Measurements from ENCODE around the gene RFX5. TPM values are rescaled to one million over a fixed set of nuclear protein-coding genes. Genes with fewer than 3 reads are reported as not detected.

RFX5 gene
- total and polyA plus RNA-seq, 9 of the 15 experiments (the other 6 are each of a cell fraction or from before 2014, with no cell fraction given) = 3.8 to 48.2 (median 32.2) TPM

DNA sequence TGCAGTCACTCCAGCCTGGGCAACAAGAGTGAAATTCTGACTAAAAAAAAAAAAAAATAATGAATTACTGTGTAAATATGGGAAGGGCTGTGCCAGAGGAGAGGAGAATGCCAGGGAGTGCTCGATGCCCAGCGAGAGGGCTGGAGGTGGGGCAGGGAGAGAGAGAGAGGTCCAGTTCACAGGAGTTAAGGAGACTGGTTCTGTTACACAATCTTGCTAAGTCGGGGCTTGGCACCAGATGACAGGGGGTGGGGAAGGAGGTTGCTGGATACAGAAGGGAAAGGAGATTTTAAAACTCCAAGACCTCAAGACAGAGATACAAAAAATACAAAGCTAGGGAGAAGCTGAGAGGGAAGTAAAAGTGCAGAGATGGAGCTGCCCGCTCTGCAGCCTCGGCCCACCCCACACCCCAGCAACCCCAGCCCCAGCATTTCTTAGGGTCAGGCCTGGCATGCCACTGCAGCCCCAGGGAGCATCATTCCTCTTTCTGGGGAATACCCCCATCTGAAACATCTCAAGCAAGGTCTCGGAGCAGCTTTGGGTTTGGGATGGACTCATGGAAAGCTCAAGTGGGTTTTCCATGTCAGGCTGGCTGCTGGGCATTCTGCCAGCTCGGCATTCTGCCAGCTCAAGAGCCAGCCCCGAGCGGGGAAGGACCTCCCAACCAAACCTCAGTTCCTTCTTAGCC lies 24.5 kb upstream of the RFX5 start:
- Histone ChIP-seq H3K9ac (ENCODE audit: insufficient read depth in 1 of 2, low read depth in 2 of 2, low read length in 2 of 2) (peak overlapping the region; percentile 62 to 68; a peak in 3 of 4 replicates), H3K27ac (ENCODE audit: extremely low read depth, low read depth, low read length) (peak overlapping the region; percentile 65; the same call in 1 of the 3 replicates), H4K20me1 (replicated peaks; ENCODE audit: control insufficient read depth, insufficient read depth, low read length) (no peaks in the 10 kb centered on the region), H3K4me3 (peak overlapping the region; percentile 49), H3K36me3 (ENCODE audit: control insufficient read depth, insufficient read depth, low read length) (peaks cover 14% of the 10 kb centered on the region; the same call in 2 of the 3 replicates), H3K4me2 (ENCODE audit: insufficient read depth, low read length) (peak overlapping the region; percentile 92), H3K4me1 (replicated peaks in 1 of 2; ENCODE audit: control insufficient read depth in 2 of 2, insufficient read depth in 2 of 2, low read length in 2 of 2) (peaks cover 32 to 48% of the 10 kb centered on the region in 2 experiments), H3K9me3 (replicated peaks; ENCODE audit: control insufficient read depth, insufficient read depth, low read depth, low read length) (no peaks in the 10 kb centered on the region), H2AFZ (ENCODE audit: low read depth, low read length) (peak overlapping the region; percentile 93; the same call in 1 of the 2 replicates), H3K27me3 (ENCODE audit: control insufficient read depth in 2 of 2, insufficient read depth in 2 of 2, low read length in 2 of 2) (no peaks in the 10 kb centered on the region), H3K79me2 (ENCODE audit: control insufficient read depth, insufficient read depth, low read length) (peaks cover 16% of the 10 kb centered on the region), H3K9me1 (ENCODE audit: control insufficient read depth, insufficient read depth, low read length) (no peaks in the 10 kb centered on the region)
- intact Hi-C loops (cut with micrococcal nuclease) = loop anchor here (1.0 kb wide), 1 partner anchor 24 kb away; the partner anchor contains the start of gene RFX5
- POLR2A ChIA-PET = interaction anchor here (0.6 to 1.6 kb wide), 7 partner anchors 12 to 158 kb away, joined by 3 to 12 read pairs (median 4); partner anchors contain the start of gene PSMB4
- FAIRE-seq (no peak), DNase-seq (ENCODE audit: extremely low read depth in 1 of 4, low spot score in 3 of 4) (peak in 2 of 4 experiments; percentile 28 to 34), ATAC-seq (no peak)
- WGBS (ENCODE audit: insufficient coverage, low coverage, missing lambda C conversion rate) = 50% methylated on average over 9 of the region's 9 CpGs
- CTCF ChIA-PET (ENCODE audit: low intra/inter-chr PET ratio) = no interaction called here
- BruUV-seq (replicated peaks) = no TSS peak
- in situ Hi-C loops (cut with MboI) = no loop called here
- no peak for TF ChIP-seq NCOA1 (IDR thresholded peaks at IDR 0.05; ENCODE audit: low read depth)
- peak; percentile 18; the same call in 1 of the 2 replicates for TF ChIP-seq ZNF316 (IDR thresholded peaks at IDR 0.05)
- no peak for TF ChIP-seq NR2C2 (CRISPR knock-in tag; IDR thresholded peaks at IDR 0.05)
- TF ChIP-seq NR2C2 (tag; IDR thresholded peaks at IDR 0.05) = no peak
- TF ChIP-seq SNIP1 (IDR thresholded peaks at IDR 0.05; ENCODE audit: low read depth) = no peak
- no peak for TF ChIP-seq NKRF (IDR thresholded peaks at IDR 0.05; ENCODE audit: borderline replicate concordance)
- TF ChIP-seq PHTF2 (CRISPR knock-in tag; IDR thresholded peaks at IDR 0.05) = no peak
- peak; percentile 91 for TF ChIP-seq NFIC (IDR thresholded peaks at IDR 0.05)
- no peak for TF ChIP-seq KAT2B (IDR thresholded peaks at IDR 0.05; ENCODE audit: low read depth, low read length)
- TF ChIP-seq ATF7 (IDR thresholded peaks at IDR 0.05) = no peak
- no peak for TF ChIP-seq ARHGAP35 (IDR thresholded peaks at IDR 0.05; ENCODE audit: partially characterized antibody)
- TF ChIP-seq ESRRB (CRISPR knock-in tag; IDR thresholded peaks at IDR 0.05; ENCODE audit: borderline replicate concordance) = no peak
- TF ChIP-seq, protein P1, sequence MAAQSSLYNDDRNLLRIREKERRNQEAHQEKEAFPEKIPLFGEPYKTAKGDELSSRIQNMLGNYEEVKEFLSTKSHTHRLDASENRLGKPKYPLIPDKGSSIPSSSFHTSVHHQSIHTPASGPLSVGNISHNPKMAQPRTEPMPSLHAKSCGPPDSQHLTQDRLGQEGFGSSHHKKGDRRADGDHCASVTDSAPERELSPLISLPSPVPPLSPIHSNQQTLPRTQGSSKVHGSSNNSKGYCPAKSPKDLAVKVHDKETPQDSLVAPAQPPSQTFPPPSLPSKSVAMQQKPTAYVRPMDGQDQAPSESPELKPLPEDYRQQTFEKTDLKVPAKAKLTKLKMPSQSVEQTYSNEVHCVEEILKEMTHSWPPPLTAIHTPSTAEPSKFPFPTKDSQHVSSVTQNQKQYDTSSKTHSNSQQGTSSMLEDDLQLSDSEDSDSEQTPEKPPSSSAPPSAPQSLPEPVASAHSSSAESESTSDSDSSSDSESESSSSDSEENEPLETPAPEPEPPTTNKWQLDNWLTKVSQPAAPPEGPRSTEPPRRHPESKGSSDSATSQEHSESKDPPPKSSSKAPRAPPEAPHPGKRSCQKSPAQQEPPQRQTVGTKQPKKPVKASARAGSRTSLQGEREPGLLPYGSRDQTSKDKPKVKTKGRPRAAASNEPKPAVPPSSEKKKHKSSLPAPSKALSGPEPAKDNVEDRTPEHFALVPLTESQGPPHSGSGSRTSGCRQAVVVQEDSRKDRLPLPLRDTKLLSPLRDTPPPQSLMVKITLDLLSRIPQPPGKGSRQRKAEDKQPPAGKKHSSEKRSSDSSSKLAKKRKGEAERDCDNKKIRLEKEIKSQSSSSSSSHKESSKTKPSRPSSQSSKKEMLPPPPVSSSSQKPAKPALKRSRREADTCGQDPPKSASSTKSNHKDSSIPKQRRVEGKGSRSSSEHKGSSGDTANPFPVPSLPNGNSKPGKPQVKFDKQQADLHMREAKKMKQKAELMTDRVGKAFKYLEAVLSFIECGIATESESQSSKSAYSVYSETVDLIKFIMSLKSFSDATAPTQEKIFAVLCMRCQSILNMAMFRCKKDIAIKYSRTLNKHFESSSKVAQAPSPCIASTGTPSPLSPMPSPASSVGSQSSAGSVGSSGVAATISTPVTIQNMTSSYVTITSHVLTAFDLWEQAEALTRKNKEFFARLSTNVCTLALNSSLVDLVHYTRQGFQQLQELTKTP (IDR thresholded peaks at IDR 0.05; ENCODE audit: low read depth in 1 of 2, partially characterized antibody in 2 of 2) = no peak
- TF ChIP-seq, protein P2, sequence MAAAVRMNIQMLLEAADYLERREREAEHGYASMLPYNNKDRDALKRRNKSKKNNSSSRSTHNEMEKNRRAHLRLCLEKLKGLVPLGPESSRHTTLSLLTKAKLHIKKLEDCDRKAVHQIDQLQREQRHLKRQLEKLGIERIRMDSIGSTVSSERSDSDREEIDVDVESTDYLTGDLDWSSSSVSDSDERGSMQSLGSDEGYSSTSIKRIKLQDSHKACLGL (CRISPR knock-in tag; IDR thresholded peaks at IDR 0.05; ENCODE audit: borderline replicate concordance, poor library complexity, severe bottlenecking) = no peak
- no peak for TF ChIP-seq TAF7 (tag; IDR thresholded peaks at IDR 0.05)
- no peak for TF ChIP-seq PURB (CRISPR knock-in tag; IDR thresholded peaks at IDR 0.05; ENCODE audit: low read depth)

All from K562 (cell line).